ENCODE results near the gene GSTT4. TPM values are rescaled to one million over a fixed set of nuclear protein-coding genes. Genes with fewer than 3 reads are reported as not detected.

Gene GSTT4
- total and polyA plus RNA-seq, 2 of the 13 experiments (the other 11 are each of a cell fraction or from before 2014, with no cell fraction given) = 0.59 to 0.62 TPM

- TF ChIP-seq PHB2 (IDR thresholded peaks at IDR 0.05; ENCODE audit: partially characterized antibody) (no peak), ZMYM3 (CRISPR knock-in tag; IDR thresholded peaks at IDR 0.05) (0 out of 2 replicates have a peak, but pooled peaks have one; percentile 36), KDM5B (CRISPR knock-in tag; IDR thresholded peaks at IDR 0.05; ENCODE audit: borderline replicate concordance) (no peak), RORA (CRISPR knock-in tag; IDR thresholded peaks at IDR 0.05) (no peak), NFYB (CRISPR knock-in tag; IDR thresholded peaks at IDR 0.05) (peak; percentile 62), RCOR2 (CRISPR knock-in tag; IDR thresholded peaks at IDR 0.05) (no peak), ZFP36L1 (CRISPR knock-in tag; IDR thresholded peaks at IDR 0.05) (no peak), PITX1 (CRISPR knock-in tag; IDR thresholded peaks at IDR 0.05) (0 out of 2 replicates have a peak, but pooled peaks have one; percentile 9), KLF16 (CRISPR knock-in tag; IDR thresholded peaks at IDR 0.05) (0 out of 4 replicates have a peak, but pooled peaks of 1 of the 2 experiments have one; percentile 51), ZBTB7A (CRISPR knock-in tag; IDR thresholded peaks at IDR 0.05) (0 out of 2 replicates have a peak, but pooled peaks have one; percentile 57), KAT8 (CRISPR knock-in tag; IDR thresholded peaks at IDR 0.05) (no peak; the same call in 1 of the 2 replicates), SALL1 (CRISPR knock-in tag; IDR thresholded peaks at IDR 0.05) (peak; percentile 61), ZBTB43 (CRISPR knock-in tag; conservative IDR thresholded peaks at IDR 0.05) (0 out of 2 replicates have a peak, but pooled peaks have one; percentile 33), HCFC1 (IDR thresholded peaks at IDR 0.05; ENCODE audit: low read depth, low read length) (no peak), SALL2 (CRISPR knock-in tag; IDR thresholded peaks at IDR 0.05) (no peak; the same call in 1 of the 2 replicates), CREM (IDR thresholded peaks at IDR 0.05) (peak; percentile 63; the same call in 1 of the 2 replicates), CREM (CRISPR knock-in tag; IDR thresholded peaks at IDR 0.05) (no peak), KLF6 (CRISPR knock-in tag; IDR thresholded peaks at IDR 0.05) (no peak), PCBP1 (IDR thresholded peaks at IDR 0.05; ENCODE audit: borderline replicate concordance, low read depth, low read length) (no peak), XRCC5 (optimal IDR thresholded peaks at IDR 0.05; ENCODE audit: low read length) (peak; percentile 44), CENPBD1 (CRISPR knock-in tag; IDR thresholded peaks at IDR 0.05; ENCODE audit: borderline replicate concordance, low read depth) (no peak), FOXJ3 (CRISPR knock-in tag; IDR thresholded peaks at IDR 0.05; ENCODE audit: borderline replicate concordance) (no peak), NR1H2 (CRISPR knock-in tag; IDR thresholded peaks at IDR 0.05; ENCODE audit: borderline replicate concordance, low read depth) (no peak), AKAP8 (CRISPR knock-in tag; IDR thresholded peaks at IDR 0.05) (peak; percentile 54; the same call in 1 of the 2 replicates), CBX1 (IDR thresholded peaks at IDR 0.05; ENCODE audit: low read depth) (no peak), POLR2AphosphoS5 (IDR thresholded peaks at IDR 0.05; ENCODE audit: low read depth, low read length) (peak; percentile 46), ZNF83 (CRISPR knock-in tag; IDR thresholded peaks at IDR 0.05; ENCODE audit: borderline replicate concordance) (no peak), ZNF670 (CRISPR knock-in tag; IDR thresholded peaks at IDR 0.05; ENCODE audit: borderline replicate concordance) (no peak), RBFOX2 (IDR thresholded peaks at IDR 0.05; ENCODE audit: low read depth, low read length) (peak; percentile 79), MAZ (IDR thresholded peaks at IDR 0.05; ENCODE audit: borderline replicate concordance, low read depth, low read length) (no peak), MAZ (CRISPR knock-in tag; IDR thresholded peaks at IDR 0.05; ENCODE audit: low read depth) (peak; percentile 38), SRSF4 (IDR thresholded peaks at IDR 0.05; ENCODE audit: low read depth, low read length, poor library complexity, severe bottlenecking) (no peak)
Observed at GRCh38 chr22:24009227-24010017, 4.2 kb upstream of the GSTT4 start (continued).

All from HepG2 (cell line).